ENCODE measurements around the gene CNTN5. TPM values are rescaled to one million over a fixed set of nuclear protein-coding genes. Genes with fewer than 3 reads are reported as not detected.

The CNTN5 gene
- total RNA-seq, 2 donors from 2014 or later: 1.4 to 3.3 TPM

- DNase-seq: no peak
- H3K9ac ChIP-seq (ENCODE audit: extremely low read depth, low read length, poor library complexity, severe bottlenecking): no peak overlapping the region
- Mint-ChIP-seq H3K4me1 (no peaks in the 10 kb centered on the region), H3K27ac (no peak overlapping the region), H3K36me3 (ENCODE audit: low read depth) (no peaks in the 10 kb centered on the region), H3K9me3 (no peaks in the 10 kb centered on the region), H3K27me3 (ENCODE audit: insufficient read depth) (no peaks in the 10 kb centered on the region), H3K4me3 (no peak overlapping the region)
- H3K27me3 ChIP-seq (ENCODE audit: control insufficient read depth, insufficient read depth, low read length, poor library complexity, severe bottlenecking): no peaks in the 10 kb centered on the region
- H3K9me3 ChIP-seq (ENCODE audit: control insufficient read depth, low read length): no peaks in the 10 kb centered on the region
- 83 to 100% methylated on average over 1 to 3 of the region's 3 CpGs for WGBS, 2 experiments (ENCODE audit: insufficient coverage in 1 of 2, insufficient read length in 1 of 2)
- no peak overlapping the region for H3K4me3 ChIP-seq (ENCODE audit: low read length)
- TF ChIP-seq CTCF (conservative IDR thresholded peaks at IDR 0.05): no peak
- H3K36me3 ChIP-seq (ENCODE audit: control insufficient read depth, insufficient read depth, low read length): no peaks in the 10 kb centered on the region
- H3K4me1 ChIP-seq (ENCODE audit: control insufficient read depth, insufficient read depth, low read length): no peaks in the 10 kb centered on the region
- no peak overlapping the region for H3K27ac ChIP-seq (ENCODE audit: low read depth, low read length)
These were observed 775.2 kb downstream of the CNTN5 start for GRCh38 chr11:99795999-99796398.

- Histone ChIP-seq H3K9me3 (ENCODE audit: control insufficient read depth, low read length) (no peaks in the 10 kb centered on the region), H3K27ac (ENCODE audit: low read depth, low read length) (no peak overlapping the region), H3K36me3 (ENCODE audit: control insufficient read depth, insufficient read depth, low read length) (no peaks in the 10 kb centered on the region), H3K9ac (ENCODE audit: extremely low read depth, low read length, poor library complexity, severe bottlenecking) (no peak overlapping the region), H3K4me1 (ENCODE audit: control insufficient read depth, insufficient read depth, low read length) (no peaks in the 10 kb centered on the region), H3K27me3 (ENCODE audit: control insufficient read depth, insufficient read depth, low read length, poor library complexity, severe bottlenecking) (no peaks in the 10 kb centered on the region), H3K4me3 (ENCODE audit: low read length) (no peak overlapping the region)
- Mint-ChIP-seq H3K4me3 (no peak overlapping the region), H3K27me3 (ENCODE audit: insufficient read depth) (no peaks in the 10 kb centered on the region), H3K27ac (no peak overlapping the region), H3K36me3 (ENCODE audit: low read depth) (no peaks in the 10 kb centered on the region), H3K4me1 (no peaks in the 10 kb centered on the region), H3K9me3 (no peaks in the 10 kb centered on the region)
- no peak for DNase-seq
- no peak for TF ChIP-seq CTCF (conservative IDR thresholded peaks at IDR 0.05)
- 87 to 88% methylated on average over 3 of the region's 3 CpGs for WGBS, 2 experiments (ENCODE audit: insufficient coverage in 1 of 2, insufficient read length in 1 of 2)
These were observed 782.8 kb downstream of the CNTN5 start for GRCh38 chr11:99803501-99803900.

GRCh38 chr11:99812516-99812915, 791.8 kb downstream of the CNTN5 start:
- Mint-ChIP-seq H3K4me3 (no peak overlapping the region), H3K27ac (no peak overlapping the region), H3K4me1 (no peaks in the 10 kb centered on the region), H3K36me3 (ENCODE audit: low read depth) (no peaks in the 10 kb centered on the region), H3K27me3 (ENCODE audit: insufficient read depth) (no peaks in the 10 kb centered on the region), H3K9me3 (no peaks in the 10 kb centered on the region)
- TF ChIP-seq CTCF (conservative IDR thresholded peaks at IDR 0.05): no peak
- Histone ChIP-seq H3K4me3 (ENCODE audit: low read length) (no peak overlapping the region), H3K4me1 (ENCODE audit: control insufficient read depth, insufficient read depth, low read length) (no peaks in the 10 kb centered on the region), H3K9me3 (ENCODE audit: control insufficient read depth, low read length) (no peaks in the 10 kb centered on the region), H3K27ac (ENCODE audit: low read depth, low read length) (no peak overlapping the region), H3K36me3 (ENCODE audit: control insufficient read depth, insufficient read depth, low read length) (no peaks in the 10 kb centered on the region), H3K27me3 (ENCODE audit: control insufficient read depth, insufficient read depth, low read length, poor library complexity, severe bottlenecking) (no peaks in the 10 kb centered on the region), H3K9ac (ENCODE audit: extremely low read depth, low read length, poor library complexity, severe bottlenecking) (no peak overlapping the region)
- no peak for DNase-seq
- WGBS, 2 experiments (ENCODE audit: insufficient coverage in 1 of 2, insufficient read length in 1 of 2): 90 to 100% methylated on average over 1 to 6 of the region's 6 CpGs
